ENCODE results near the gene SLMAP. TPM values are rescaled to one million over a fixed set of nuclear protein-coding genes. Genes with fewer than 3 reads are reported as not detected.

The SLMAP gene
- polyA plus RNA-seq, 1 experiment, result 40.2 TPM

DNA sequence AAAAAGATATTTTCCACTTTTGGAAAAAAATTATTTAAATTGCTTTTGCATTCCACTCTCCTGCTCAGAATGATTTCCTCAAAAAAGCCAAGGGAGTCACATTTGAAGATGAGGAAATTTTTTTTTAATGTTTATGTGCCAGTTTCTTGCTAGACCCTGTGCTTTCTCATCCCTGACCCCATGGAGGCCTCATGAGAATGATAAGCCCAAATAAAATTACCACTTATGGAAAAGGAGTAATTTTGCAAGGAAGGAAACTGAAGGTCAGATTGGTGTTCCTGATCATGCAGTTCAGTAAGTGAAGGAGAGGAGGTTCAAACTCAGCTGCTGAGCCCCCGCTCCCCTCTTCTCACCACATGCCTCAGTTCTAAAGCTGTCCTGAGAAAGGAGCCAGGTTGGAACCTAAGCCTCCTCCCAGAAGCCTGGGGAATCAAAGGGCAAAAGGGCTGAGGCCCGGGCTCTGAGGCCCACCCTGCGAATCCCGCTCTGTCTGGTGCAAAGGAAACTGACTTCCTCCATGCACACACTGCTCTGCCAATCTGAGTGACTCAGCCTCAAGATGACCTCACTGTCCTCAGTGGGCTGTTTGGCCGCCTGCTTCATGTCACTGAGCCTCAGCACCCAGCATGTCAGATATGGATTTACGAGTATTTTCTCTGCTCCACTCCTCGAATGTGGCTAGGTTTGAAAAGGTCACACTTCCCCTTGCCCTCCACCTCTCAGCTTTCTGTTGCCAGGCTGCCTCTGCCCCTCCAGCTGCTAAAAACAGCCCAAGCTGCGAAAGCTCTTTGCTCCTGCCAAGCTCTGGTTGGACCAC lies 195.2 kb downstream of the SLMAP start:
- H3K4me3 ChIP-seq (ENCODE audit: low read depth, low read length), result no peak overlapping the region
- no peaks in the 10 kb centered on the region for H3K9me3 ChIP-seq (ENCODE audit: control insufficient read depth, insufficient read depth, low read length)
- TF ChIP-seq, protein P1, sequence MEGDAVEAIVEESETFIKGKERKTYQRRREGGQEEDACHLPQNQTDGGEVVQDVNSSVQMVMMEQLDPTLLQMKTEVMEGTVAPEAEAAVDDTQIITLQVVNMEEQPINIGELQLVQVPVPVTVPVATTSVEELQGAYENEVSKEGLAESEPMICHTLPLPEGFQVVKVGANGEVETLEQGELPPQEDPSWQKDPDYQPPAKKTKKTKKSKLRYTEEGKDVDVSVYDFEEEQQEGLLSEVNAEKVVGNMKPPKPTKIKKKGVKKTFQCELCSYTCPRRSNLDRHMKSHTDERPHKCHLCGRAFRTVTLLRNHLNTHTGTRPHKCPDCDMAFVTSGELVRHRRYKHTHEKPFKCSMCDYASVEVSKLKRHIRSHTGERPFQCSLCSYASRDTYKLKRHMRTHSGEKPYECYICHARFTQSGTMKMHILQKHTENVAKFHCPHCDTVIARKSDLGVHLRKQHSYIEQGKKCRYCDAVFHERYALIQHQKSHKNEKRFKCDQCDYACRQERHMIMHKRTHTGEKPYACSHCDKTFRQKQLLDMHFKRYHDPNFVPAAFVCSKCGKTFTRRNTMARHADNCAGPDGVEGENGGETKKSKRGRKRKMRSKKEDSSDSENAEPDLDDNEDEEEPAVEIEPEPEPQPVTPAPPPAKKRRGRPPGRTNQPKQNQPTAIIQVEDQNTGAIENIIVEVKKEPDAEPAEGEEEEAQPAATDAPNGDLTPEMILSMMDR (IDR thresholded peaks at IDR 0.05; ENCODE audit: low read depth, low read length), result no peak
- POLR2A ChIA-PET, result interaction anchor here (0.7 kb wide), 1 partner anchor 24 kb away, joined by 4 read pairs; no protein-coding TSS in a partner anchor
- CTCF ChIA-PET, result interaction anchor here (1.4 to 1.9 kb wide), 2 partner anchors 11 to 216 kb away, joined by 5 to 14 read pairs; no protein-coding TSS in a partner anchor
- H3K27ac ChIP-seq (ENCODE audit: low read depth, low read length), result peak overlapping the region; percentile 98
- no peaks in the 10 kb centered on the region for H3K27me3 ChIP-seq (ENCODE audit: control insufficient read depth, insufficient read depth, low read length)
- peak; percentile 46 for DNase-seq (ENCODE audit: low read depth, low spot score)

DNA sequence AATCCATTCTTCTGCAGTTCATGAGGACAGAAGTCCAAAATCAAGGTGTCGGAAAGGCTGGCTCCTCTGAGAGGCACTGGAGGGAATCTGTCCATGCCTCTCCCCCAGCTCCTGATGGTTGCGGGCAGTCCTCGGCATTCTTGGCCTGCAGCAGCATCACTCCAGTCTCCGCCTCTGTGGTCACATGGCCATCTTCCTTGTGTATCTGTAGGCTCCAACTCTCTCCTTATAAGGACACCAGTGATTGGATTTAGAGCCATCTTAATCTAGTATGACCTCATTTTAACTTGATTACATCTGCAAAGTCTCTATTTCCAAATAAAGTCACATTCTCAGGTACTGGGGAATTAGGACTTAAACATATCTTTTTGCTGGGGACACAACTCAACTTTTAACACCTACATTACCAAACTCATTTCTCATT lies 196.1 kb downstream of the SLMAP start:
- peak overlapping the region; percentile 98 for H3K27ac ChIP-seq (ENCODE audit: low read depth, low read length)
- DNase-seq (ENCODE audit: low read depth, low spot score), result peak; percentile 93
- H3K9me3 ChIP-seq (ENCODE audit: control insufficient read depth, insufficient read depth, low read length), result no peaks in the 10 kb centered on the region
- POLR2A ChIA-PET, result interaction anchor here (0.7 kb wide), 1 partner anchor 23 kb away, joined by 4 read pairs; no protein-coding TSS in a partner anchor
- H3K4me3 ChIP-seq (ENCODE audit: low read depth, low read length), result no peak overlapping the region
- CTCF ChIA-PET, result interaction anchor here (1.4 to 1.9 kb wide), 2 partner anchors 10 to 215 kb away, joined by 5 to 14 read pairs; no protein-coding TSS in a partner anchor
- no peaks in the 10 kb centered on the region for H3K27me3 ChIP-seq (ENCODE audit: control insufficient read depth, insufficient read depth, low read length)
- TF ChIP-seq, protein P1 (IDR thresholded peaks at IDR 0.05; ENCODE audit: low read depth, low read length), result no peak

DNA sequence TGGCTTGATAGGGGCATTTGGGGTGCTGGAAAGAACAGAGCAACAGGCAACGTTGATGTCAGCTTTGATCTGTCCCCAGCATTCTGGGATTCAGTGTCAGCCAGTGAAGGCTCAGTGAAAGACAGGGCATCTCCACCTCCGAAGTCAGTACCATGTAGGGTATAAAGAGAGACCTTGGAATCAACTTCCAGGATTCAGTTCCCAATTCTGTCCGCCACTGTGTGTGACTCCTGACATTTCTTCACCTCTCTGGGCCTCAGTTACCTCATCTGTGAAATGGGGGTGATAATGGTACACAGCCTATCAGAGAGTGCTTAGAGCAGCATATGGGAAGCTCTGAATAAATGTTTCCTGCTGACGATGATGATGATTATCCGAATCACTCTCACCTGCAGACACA lies 196.5 kb downstream of the SLMAP start:
- POLR2A ChIA-PET, result no interaction called here
- H3K27me3 ChIP-seq (ENCODE audit: control insufficient read depth, insufficient read depth, low read length), result no peaks in the 10 kb centered on the region
- no peak overlapping the region for H3K4me3 ChIP-seq (ENCODE audit: low read depth, low read length)
- CTCF ChIA-PET, result interaction anchor here (1.4 to 1.9 kb wide), 2 partner anchors 10 to 214 kb away, joined by 5 to 14 read pairs; no protein-coding TSS in a partner anchor
- TF ChIP-seq, protein P1 (IDR thresholded peaks at IDR 0.05; ENCODE audit: low read depth, low read length), result no peak
- H3K9me3 ChIP-seq (ENCODE audit: control insufficient read depth, insufficient read depth, low read length), result no peaks in the 10 kb centered on the region; the same call in 1 of the 2 replicates
- peak overlapping the region; percentile 98 for H3K27ac ChIP-seq (ENCODE audit: low read depth, low read length)
- no peak for DNase-seq (ENCODE audit: low read depth, low spot score)

DNA sequence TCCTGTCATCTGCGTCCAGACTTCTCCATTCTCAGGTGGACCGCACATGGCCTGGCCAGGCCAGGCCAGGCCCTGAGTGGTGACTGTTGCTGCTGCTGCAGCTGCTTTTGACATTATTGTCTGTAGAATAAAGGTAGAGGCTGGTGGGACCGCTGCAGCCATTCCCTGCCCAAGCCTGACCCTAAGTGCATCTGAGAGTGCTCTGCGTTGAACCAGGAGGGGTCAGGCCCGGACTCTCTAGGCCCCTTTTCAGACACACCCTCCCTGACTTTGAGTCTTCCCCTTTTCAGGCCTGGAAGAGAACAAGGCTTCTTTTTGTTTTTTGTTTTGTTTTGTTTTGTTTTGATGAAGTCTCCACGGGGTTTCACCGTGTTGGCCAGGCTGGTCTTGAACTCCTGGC lies 197.5 kb downstream of the SLMAP start:
- POLR2A ChIA-PET, result no interaction called here
- no peak for DNase-seq (ENCODE audit: low read depth, low spot score)
- Histone ChIP-seq H3K9me3 (ENCODE audit: control insufficient read depth, insufficient read depth, low read length) (no peaks in the 10 kb centered on the region; the same call in 1 of the 2 replicates), H3K27ac (ENCODE audit: low read depth, low read length) (no peak overlapping the region), H3K4me3 (ENCODE audit: low read depth, low read length) (no peak overlapping the region), H3K27me3 (ENCODE audit: control insufficient read depth, insufficient read depth, low read length) (no peaks in the 10 kb centered on the region)
- TF ChIP-seq, protein P1 (IDR thresholded peaks at IDR 0.05; ENCODE audit: low read depth, low read length), result no peak
- CTCF ChIA-PET, result no interaction called here
